NCI-H446 treated with DMSO at 0.1 percent for 48 hours (cell line): ENCODE data around the gene CPEB2.

Experiments used
- DNase-seq: peaks from one replicate; lab custom pipeline; 2025; lab: John Stamatoyannopoulos, UW

CPEB2 gene

GRCh38 chr4:15117270-15117946, 115.1 kb downstream of the CPEB2 start:
- no peak for DNase-seq

GRCh38 chr4:15118292-15118691, 116.0 kb downstream of the CPEB2 start:
- no peak for DNase-seq
